ENCODE data around the gene CLECL1.
"Not testable (repeated sequence)": the region's sequence is repeated elsewhere in the genome, so short reads cannot be mapped to it uniquely, and the experiment has no call there.

The CLECL1 gene

DNA sequence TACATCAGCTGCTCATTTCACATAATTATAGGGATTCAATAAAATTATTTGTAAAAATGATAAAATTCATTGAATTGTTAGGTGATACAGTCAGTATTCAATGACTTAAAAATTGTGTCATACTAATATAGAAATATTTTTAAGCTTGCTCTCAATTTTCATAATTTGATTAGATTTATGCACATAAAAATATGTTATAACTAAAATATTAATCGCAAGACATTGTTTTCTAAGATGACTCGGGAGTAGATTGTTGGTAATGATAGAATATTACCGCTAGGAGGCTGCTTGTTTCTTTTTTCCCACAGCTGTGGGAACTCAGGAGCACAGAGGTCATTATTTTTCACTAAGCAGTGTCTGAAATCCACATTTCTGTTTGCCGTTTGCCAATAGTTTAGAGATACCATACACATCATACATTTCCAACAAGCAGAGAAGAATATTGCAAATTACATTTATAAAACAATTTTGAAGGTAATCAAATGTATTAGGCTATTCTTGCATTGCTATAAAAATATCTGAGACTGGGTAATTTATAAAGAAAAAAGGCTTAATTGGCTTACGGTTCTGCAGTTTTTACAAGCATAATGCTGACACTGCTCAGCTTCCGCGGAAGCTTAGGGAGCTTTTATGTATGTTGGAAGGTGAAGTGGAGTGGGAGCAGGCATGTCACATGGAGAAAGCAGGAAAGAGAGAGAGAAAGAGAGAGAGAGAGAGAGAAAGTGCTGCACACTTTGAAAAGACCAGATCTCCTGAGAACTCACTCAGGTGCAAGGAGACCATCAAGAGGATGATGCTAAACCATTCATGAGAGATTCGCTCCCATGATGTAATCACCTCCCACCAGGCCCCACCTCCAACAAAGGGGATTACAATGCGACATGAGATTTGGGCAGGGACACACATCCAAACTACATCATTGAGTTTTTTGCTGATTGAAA, 18.6 kb upstream of the CLECL1 start:
- DNase-seq (ENCODE audit: low read depth): no peak

- DNase-seq (ENCODE audit: low read depth): no peak
These were observed 17.6 kb upstream of the CLECL1 start for GRCh38 chr12:9750276-9751203.

- no peak for DNase-seq (ENCODE audit: low read depth)
These were observed 16.7 kb upstream of the CLECL1 start for GRCh38 chr12:9749640-9750039.

GRCh38 chr12:9745199-9745598, 12.3 kb upstream of the CLECL1 start:
- no peak for DNase-seq (ENCODE audit: low read depth)

DNA sequence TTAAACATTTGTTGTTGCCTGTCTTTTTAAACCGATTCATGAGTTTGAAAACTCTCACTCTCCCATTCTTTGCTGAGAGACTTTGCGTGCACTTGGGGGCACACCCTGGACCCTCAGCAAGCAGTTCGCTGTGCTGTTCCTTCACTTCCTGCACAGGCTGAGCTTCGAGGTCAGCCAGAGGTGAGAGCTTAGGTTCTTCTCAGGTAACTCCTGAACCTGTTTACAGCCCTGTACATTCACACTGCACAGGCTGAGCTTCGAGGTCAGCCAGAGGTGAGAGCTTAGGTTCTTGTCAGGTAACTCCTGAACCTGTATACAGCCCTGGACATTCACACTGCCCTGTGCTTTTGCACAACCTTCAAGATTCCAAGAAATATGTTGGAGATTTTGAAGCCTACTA, 9.8 kb upstream of the CLECL1 start:
- no peak for DNase-seq (ENCODE audit: low read depth)

GRCh38 chr12:9741726-9742125, 8.8 kb upstream of the CLECL1 start:
- DNase-seq (ENCODE audit: low read depth): no peak

GRCh38 chr12:9740106-9740750, 7.3 kb upstream of the CLECL1 start:
- no peak for DNase-seq (ENCODE audit: low read depth)

- DNase-seq (ENCODE audit: low read depth): not testable (repeated sequence)
These were observed 6.7 kb upstream of the CLECL1 start for GRCh38 chr12:9739404-9740105.

- DNase-seq (ENCODE audit: low read depth): not testable (repeated sequence)
These were observed 6.0 kb upstream of the CLECL1 start for GRCh38 chr12:9738905-9739304.

GRCh38 chr12:9736936-9737705, 4.2 kb upstream of the CLECL1 start:
- DNase-seq (ENCODE audit: low read depth): no peak

DNA sequence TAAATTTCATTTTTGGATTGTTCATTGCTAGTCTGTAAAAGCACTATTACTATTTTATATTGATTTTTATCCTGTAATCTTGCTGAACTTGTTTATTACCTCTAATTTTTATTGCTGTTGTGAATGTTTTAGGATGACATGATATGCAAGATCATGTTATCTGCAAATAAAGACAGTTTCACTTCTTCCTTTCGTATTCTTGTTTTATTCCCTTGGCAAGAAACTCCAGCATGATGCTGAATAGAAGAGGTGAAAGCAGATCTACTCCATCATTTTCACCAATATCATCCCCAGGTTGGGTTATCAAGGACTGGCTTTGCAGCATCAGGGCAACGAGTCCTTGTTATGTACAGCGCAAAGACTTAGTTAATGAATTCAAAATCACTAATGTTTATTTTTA, 2.7 kb upstream of the CLECL1 start:
- DNase-seq (ENCODE audit: low read depth): no peak

- no peak for DNase-seq (ENCODE audit: low read depth)
These were observed 1.1 kb downstream of the CLECL1 start for GRCh38 chr12:9731797-9732196.

GRCh38 chr12:9731393-9731792, 1.5 kb downstream of the CLECL1 start:
- no peak for DNase-seq (ENCODE audit: low read depth)

DNA sequence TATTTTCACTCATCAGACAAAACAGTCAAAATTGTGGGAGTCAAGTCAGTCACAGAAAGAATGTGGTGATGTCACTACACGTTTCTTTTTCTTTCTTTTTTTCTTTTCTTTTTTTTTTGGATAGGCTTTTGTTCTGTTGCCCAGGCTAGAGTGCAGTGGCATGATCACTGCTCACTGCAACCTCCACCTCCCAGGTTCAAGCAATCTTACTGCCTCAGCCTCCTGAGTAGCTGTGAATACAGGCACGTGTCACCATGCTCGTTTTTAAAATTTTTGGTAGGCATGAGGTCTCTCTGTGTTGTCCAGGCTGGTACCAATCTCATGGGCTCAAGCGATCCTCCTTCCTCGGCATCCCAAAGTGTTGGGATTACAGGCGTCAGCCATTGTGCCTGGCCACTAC, 2.3 kb downstream of the CLECL1 start:
- no peak for DNase-seq (ENCODE audit: low read depth)

GRCh38 chr12:9730011-9730410, 2.9 kb downstream of the CLECL1 start:
- DNase-seq (ENCODE audit: low read depth): no peak

GRCh38 chr12:9729082-9729481, 3.8 kb downstream of the CLECL1 start:
- DNase-seq (ENCODE audit: low read depth): no peak

GRCh38 chr12:9727813-9728212, 5.1 kb downstream of the CLECL1 start:
- no peak for DNase-seq (ENCODE audit: low read depth)

- no peak for DNase-seq (ENCODE audit: low read depth)
These were observed 7.6 kb downstream of the CLECL1 start for GRCh38 chr12:9725213-9725870.

GRCh38 chr12:9724023-9724422, 8.9 kb downstream of the CLECL1 start:
- DNase-seq (ENCODE audit: low read depth): no peak

DNA sequence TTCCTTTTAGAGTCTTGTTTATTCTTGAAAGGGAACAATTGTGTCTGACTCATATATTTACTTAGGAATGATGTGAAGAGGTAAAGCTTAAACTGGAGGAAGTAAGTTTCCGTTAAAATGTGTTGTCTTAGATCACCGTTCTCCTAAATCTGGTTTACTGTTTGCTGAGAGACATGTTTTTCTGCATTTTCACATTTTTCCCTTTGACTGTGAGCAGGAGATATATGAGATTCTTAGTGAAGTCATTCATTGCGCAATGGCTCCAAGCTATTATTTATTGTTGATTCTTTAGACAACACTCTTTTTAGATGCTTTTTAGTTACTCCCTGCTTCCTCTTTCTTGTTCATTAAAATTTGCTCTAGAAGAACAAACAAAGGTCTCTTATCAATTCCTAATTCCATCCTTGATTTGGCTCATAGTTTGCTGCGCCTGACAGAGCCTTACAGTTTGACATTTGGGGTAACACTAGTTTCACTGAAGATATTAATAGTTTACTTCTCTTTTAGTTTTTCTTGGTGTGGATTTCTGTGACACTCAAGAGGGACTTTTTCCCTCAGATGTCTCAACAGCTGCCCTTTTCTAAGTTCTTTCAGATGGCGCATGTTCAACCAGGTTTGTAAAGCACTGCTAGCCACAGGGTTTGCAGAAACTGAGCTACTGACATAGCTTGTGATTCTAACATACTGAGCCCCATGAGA, 11.4 kb downstream of the CLECL1 start:
- DNase-seq (ENCODE audit: low read depth): no peak
